Measurements from ENCODE around the gene SSBP3.
A peak's percentile ranks its signal among the peaks of the same experiment; 100 is the strongest.
"Not testable (repeated sequence)": the region's sequence is repeated elsewhere in the genome, so short reads cannot be mapped to it uniquely, and the experiment has no call there.

Gene SSBP3

DNA sequence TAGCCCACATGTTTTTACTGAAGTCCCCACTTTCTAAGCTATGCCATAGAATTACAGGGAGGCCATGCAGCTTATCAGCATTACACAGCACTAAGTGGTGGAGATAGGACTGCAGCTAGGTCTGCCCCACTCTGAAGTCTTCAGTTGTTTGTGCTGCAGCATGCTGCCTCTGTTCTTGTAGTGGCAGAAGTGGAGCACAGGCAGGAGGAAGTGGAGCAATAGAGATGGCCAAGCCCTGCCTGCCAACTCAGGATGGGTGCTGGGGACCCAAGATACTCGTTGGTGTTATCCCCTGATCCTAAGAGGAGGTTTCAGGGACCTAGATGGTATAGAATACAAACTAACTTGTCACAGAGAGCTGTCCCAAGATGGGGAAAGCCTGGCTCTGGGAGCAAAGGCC is 193.3 kb downstream of the SSBP3 start:
- peaks cover 2% of the 10 kb centered on the region for H3K4me1 Mint-ChIP-seq (ENCODE audit: low read depth)
- H3K4me3 Mint-ChIP-seq: no peak overlapping the region
- peak overlapping the region; percentile 50 for H3K27ac Mint-ChIP-seq
- DNase-seq: no peak
- no peaks in the 10 kb centered on the region for H3K27me3 Mint-ChIP-seq
- no peaks in the 10 kb centered on the region for H3K9me3 Mint-ChIP-seq
- H3K36me3 Mint-ChIP-seq (ENCODE audit: low read depth): peaks cover 98% of the 10 kb centered on the region

DNA sequence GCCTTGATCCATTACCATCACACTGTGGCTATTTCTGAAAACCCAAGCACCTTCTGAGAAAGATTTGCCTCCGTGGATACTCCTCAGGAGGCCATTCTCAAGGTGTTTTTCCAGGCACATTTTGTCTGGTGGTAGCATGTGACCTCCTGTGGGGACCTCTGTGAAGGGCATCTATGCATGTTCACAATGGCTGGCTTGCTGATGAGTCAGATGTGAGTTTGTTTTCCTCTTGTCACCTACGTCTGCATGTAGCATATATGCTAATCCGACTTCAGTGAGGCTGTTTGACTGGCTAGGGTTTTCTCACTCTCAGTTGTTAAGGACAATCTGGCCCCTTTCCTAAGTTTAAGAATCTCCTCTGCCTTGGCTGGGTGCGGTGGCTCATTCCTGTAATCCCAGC is 198.3 kb downstream of the SSBP3 start:
- peak overlapping the region; percentile 28 for H3K27ac Mint-ChIP-seq
- H3K36me3 Mint-ChIP-seq (ENCODE audit: low read depth): peaks cover 91% of the 10 kb centered on the region
- H3K4me3 Mint-ChIP-seq, H3K27me3 Mint-ChIP-seq, DNase-seq, H3K9me3 Mint-ChIP-seq: not testable (repeated sequence)
- H3K4me1 Mint-ChIP-seq (ENCODE audit: low read depth): peaks cover 10% of the 10 kb centered on the region

DNA sequence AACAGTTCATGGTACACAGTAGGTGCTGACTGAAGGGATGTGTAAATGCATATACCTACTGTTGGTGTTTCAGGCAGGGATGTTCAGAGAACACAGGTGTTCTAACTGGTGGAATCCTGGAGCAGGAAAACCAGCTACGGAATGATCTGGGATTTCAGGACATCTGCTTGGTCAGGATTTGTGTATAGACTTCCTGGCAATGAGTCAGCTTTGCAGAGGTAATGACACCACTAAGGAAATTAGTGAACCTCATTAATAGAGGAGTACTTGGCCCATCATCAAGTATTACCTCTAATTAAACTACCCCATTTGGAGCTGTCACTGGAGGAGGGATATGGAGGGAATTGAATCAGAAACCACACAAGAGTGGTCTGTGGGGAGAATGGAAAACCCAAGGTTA is 198.9 kb downstream of the SSBP3 start:
- peak overlapping the region; percentile 42 for H3K27ac Mint-ChIP-seq
- H3K4me3 Mint-ChIP-seq: no peak overlapping the region
- H3K9me3 Mint-ChIP-seq: no peaks in the 10 kb centered on the region
- no peak for DNase-seq
- H3K4me1 Mint-ChIP-seq (ENCODE audit: low read depth): peaks cover 16% of the 10 kb centered on the region
- H3K27me3 Mint-ChIP-seq: no peaks in the 10 kb centered on the region
- peaks cover 91% of the 10 kb centered on the region for H3K36me3 Mint-ChIP-seq (ENCODE audit: low read depth)

DNA sequence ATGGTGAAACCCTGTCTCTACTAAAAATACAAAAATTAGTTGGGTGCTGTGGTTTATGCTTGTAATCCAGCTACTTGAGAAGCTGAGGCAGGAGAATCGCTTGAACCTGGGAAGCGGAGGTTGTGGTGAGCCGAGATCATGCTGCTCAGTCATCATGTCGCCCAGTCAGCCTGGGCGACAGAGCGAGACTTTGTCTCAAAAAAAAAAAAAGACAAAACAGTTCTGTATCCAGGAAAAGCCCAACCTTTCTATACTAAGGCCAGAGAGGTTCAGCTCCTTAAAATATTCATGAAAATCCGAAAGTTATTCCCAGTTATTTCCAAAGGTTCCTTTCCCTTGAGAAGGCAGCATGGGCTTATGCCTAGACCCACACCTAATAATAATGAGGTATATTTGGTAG is 202.0 kb downstream of the SSBP3 start:
- H3K4me1 Mint-ChIP-seq (ENCODE audit: low read depth): peaks cover 37% of the 10 kb centered on the region
- H3K27me3 Mint-ChIP-seq: no peaks in the 10 kb centered on the region
- no peaks in the 10 kb centered on the region for H3K9me3 Mint-ChIP-seq

DNA sequence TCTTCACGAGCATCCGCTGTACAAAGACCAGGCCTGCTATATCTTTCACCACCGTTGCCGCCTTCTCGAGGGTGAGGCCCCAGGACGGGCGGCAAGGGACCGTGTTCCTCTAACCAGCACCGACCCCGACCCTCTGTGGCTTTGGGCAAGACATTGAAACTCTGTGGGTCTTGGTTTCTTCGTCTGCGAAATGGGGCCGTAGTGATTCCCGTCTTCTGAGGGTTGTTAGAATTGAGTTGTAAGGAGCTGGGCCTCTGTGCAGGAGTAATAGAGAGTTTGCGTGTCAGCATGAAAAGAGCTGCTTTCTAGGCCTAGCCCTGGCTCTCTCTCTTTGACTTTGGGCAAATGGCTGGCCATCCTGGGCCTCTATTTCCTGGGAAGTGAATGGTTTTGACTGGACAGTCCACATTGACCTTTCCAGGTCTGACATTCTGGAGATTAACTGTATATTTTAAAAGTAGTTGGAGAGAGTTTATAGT is 205.6 kb downstream of the SSBP3 start:
- DNase-seq: no peak
- peak overlapping the region; percentile 96 for H3K4me3 Mint-ChIP-seq
- H3K27me3 Mint-ChIP-seq: no peaks in the 10 kb centered on the region
- H3K4me1 Mint-ChIP-seq (ENCODE audit: low read depth): peaks cover 38% of the 10 kb centered on the region
- no peaks in the 10 kb centered on the region for H3K9me3 Mint-ChIP-seq
- peaks cover 56% of the 10 kb centered on the region for H3K36me3 Mint-ChIP-seq (ENCODE audit: low read depth)
- H3K27ac Mint-ChIP-seq: peak overlapping the region; percentile 92

More for the DNA sequence above, 202.0 kb downstream of the SSBP3 start:
- Mint-ChIP-seq H3K27ac (no peak overlapping the region), H3K4me3 (no peak overlapping the region), H3K36me3 (ENCODE audit: low read depth) (peaks cover 85% of the 10 kb centered on the region)
- DNase-seq: no peak

DNA sequence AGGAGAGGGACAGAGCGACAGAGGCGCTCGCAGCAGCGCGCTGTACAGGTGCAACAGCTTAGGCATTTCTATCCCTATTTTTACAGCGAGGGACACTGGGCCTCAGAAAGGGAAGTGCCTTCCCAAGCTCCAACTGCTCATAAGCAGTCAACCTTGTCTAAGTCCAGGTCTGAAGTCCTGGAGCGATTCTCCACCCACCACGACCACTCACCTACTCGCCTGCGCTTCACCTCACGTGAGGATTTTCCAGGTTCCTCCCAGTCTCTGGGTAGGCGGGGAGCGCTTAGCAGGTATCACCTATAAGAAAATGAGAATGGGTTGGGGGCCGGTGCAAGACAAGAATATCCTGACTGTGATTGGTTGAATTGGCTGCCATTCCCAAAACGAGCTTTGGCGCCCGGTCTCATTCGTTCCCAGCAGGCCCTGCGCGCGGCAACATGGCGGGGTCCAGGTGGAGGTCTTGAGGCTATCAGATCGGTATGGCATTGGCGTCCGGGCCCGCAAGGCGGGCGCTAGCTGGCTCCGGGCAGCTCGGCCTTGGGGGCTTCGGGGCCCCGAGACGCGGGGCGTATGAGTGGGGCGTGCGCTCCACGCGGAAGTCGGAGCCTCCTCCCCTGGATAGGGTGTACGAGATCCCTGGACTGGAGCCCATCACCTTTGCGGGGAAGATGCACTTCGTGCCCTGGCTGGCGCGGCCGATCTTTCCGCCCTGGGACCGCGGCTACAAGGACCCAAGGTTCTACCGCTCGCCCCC is 206.3 kb downstream of the SSBP3 start, which contains the start of the genes CYB5RL and MRPL37:
Gene CYB5RL, minus strand, starts transcription at position 266 of the 754 bp plus-strand sequence. CDS start 4,414 bp downstream, outside the sequence.
Gene MRPL37, plus strand, starts transcription at position 403 of the 754 bp plus-strand sequence. Its CDS starts 77 bp downstream, at position 480.
- Mint-ChIP-seq H3K27ac (peak within 1 kb of the TSS; percentile 92), H3K36me3 (ENCODE audit: low read depth) (peaks cover 54% of the 10 kb centered on the region), H3K4me1 (ENCODE audit: low read depth) (peaks cover 37% of the 10 kb centered on the region), H3K4me3 (peak within 1 kb of the TSS; percentile 96), H3K9me3 (no peaks in the 10 kb centered on the region), H3K27me3 (no peaks in the 10 kb centered on the region)
- DNase-seq: peak; percentile 90

DNA sequence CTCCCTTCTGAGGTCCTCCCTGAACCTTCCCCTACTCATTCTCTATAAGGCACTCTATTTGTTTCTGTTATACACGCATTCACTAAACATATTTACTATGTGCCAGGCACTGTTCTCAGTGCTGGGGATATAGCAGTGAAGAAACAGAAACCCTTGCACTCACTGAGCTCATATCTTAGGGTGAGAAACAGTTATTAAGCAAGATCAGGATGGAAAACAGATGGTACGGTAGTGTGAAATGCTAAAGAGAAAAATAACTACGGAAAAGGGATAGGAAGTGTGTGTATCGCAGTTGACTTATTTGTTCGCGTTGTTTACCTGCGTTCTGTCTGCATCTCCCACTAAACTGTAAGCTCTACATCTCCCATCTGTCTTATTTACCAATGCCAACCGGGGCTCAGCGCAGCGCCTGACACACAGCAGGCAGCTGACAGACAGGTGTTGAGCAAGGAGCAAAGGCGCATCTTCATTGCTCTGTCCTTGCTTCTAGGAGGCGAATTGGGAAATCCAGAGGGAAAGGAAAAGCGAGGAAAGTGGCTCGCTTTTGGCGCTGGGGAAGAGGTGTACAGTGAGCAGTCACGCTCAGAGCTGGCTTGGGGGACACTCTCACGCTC is 206.9 kb downstream of the SSBP3 start:
- peak overlapping the region; percentile 92 for H3K27ac Mint-ChIP-seq
- H3K4me1 Mint-ChIP-seq (ENCODE audit: low read depth): peaks cover 35% of the 10 kb centered on the region
- no peaks in the 10 kb centered on the region for H3K9me3 Mint-ChIP-seq
- H3K4me3 Mint-ChIP-seq: peak overlapping the region; percentile 96
- no peak for DNase-seq
- H3K36me3 Mint-ChIP-seq (ENCODE audit: low read depth): peaks cover 53% of the 10 kb centered on the region
- no peaks in the 10 kb centered on the region for H3K27me3 Mint-ChIP-seq

DNA sequence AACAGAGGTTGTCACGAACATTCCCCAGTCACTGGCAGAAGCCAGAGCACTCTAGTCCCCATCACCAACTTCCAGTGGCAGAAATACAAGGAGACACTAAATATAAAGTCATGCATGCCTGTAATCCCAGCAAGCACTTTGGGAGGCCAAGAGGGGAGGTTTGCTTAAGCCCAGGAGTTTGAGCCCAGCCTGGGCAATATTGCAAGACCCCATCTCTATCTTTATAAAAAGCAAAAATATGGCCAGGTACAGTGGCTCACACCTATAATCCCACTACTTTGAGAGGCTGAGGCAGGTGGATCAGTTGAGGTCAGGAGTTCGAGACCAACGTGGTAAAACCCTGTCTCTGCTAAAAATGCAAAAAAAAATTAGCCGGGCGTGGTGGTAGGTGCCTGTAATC is 212.7 kb downstream of the SSBP3 start:
- peaks cover 58% of the 10 kb centered on the region for H3K36me3 Mint-ChIP-seq (ENCODE audit: low read depth)
- no peak overlapping the region for H3K27ac Mint-ChIP-seq
- no peak overlapping the region for H3K4me3 Mint-ChIP-seq

DNA sequence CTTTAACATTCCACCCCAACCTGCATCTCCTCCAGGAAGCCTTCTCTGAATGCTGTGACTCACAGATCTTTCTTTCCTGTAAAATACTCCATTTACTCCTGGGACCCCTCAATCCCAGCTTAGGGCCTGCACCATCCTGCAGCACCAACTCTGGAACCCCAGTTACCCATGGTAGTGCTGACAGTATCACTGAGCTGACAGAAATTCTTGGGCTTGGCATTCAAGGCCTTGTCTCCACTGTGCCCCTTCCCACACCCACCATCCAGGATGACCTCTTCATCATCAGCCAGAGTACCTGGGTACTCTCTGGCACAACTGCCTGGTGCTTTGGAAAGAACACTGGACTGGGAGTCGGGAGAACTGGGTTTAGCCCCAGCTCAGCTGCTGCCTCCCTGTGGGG is 214.7 kb downstream of the SSBP3 start:
- Mint-ChIP-seq H3K9me3 (no peaks in the 10 kb centered on the region), H3K36me3 (ENCODE audit: low read depth) (peaks cover 75% of the 10 kb centered on the region), H3K27me3 (no peaks in the 10 kb centered on the region), H3K4me1 (ENCODE audit: low read depth) (no peaks in the 10 kb centered on the region), H3K27ac (no peak overlapping the region), H3K4me3 (no peak overlapping the region)
- no peak for DNase-seq

More for the DNA sequence above, 212.7 kb downstream of the SSBP3 start:
- no peak for DNase-seq
- Mint-ChIP-seq H3K4me1 (ENCODE audit: low read depth) (no peaks in the 10 kb centered on the region), H3K27me3 (no peaks in the 10 kb centered on the region), H3K9me3 (no peaks in the 10 kb centered on the region)

DNA sequence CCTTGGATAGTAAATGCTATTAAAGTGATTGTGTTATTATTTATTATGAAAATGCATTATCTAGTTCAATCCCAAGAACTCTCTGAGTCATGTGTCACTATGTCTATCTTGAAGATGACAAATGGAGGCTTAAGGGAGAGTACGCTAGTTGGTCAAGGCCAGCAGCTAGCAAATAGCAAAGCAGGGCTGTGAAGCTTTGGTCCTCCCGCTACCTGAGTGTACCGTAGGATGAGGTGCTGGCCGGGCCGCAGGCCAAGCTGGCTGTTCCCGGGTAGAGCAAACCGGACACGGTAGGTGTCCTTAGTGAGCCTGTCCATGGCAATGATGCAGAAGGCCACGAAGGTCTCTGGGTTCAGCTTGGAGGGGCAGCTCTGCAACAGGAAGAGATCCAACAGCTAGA is 215.7 kb downstream of the SSBP3 start:
- no peaks in the 10 kb centered on the region for H3K27me3 Mint-ChIP-seq
- no peak overlapping the region for H3K27ac Mint-ChIP-seq
- peaks cover 83% of the 10 kb centered on the region for H3K36me3 Mint-ChIP-seq (ENCODE audit: low read depth)
- H3K9me3 Mint-ChIP-seq: no peaks in the 10 kb centered on the region
- H3K4me3 Mint-ChIP-seq: no peak overlapping the region
- no peak for DNase-seq
- H3K4me1 Mint-ChIP-seq (ENCODE audit: low read depth): no peaks in the 10 kb centered on the region

DNA sequence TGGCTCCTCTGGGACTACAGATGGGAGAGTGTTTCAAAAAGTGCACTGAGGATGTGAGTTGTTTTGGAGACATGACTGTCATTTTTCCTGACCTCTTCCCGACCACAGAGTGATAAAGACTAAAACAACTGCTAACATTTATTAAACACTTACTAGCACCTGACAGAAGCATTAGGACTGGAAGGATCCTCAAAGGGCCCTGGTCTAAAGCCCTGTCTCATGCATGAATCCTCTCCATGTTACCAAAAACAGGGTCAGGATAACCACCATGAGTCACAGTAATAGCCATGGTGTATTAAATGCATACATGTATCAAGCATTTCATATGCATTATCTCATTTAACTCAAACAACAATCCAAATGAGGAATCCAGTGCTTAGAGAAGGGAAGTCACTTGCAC is 217.9 kb downstream of the SSBP3 start:
- Mint-ChIP-seq H3K27me3 (no peaks in the 10 kb centered on the region), H3K27ac (no peak overlapping the region), H3K9me3 (no peaks in the 10 kb centered on the region), H3K4me1 (ENCODE audit: low read depth) (no peaks in the 10 kb centered on the region), H3K4me3 (no peak overlapping the region), H3K36me3 (ENCODE audit: low read depth) (peaks cover 82% of the 10 kb centered on the region)
- no peak for DNase-seq

DNA sequence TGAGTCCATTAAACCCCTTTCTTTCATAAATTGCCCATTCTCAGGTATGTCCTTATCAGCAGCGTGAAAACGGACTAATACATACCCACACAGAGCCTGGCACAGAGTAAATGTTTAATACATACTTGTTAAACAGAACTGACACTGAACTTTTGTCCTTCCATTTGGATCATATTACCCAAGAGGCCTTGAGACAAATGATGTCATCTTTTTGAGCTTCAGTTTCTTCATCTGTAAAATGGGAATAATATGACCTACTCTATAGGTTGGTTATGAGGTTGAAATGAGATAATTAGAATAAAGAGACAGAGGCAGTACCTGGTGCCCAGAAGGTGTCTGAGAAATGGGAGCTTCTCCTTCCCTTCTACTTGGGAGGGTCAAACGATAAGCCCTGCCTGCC is 220.1 kb downstream of the SSBP3 start:
- Mint-ChIP-seq H3K4me1 (ENCODE audit: low read depth) (no peaks in the 10 kb centered on the region), H3K4me3 (no peak overlapping the region), H3K36me3 (ENCODE audit: low read depth) (peaks cover 71% of the 10 kb centered on the region), H3K27me3 (no peaks in the 10 kb centered on the region), H3K9me3 (no peaks in the 10 kb centered on the region), H3K27ac (no peak overlapping the region)
- DNase-seq: no peak

DNA sequence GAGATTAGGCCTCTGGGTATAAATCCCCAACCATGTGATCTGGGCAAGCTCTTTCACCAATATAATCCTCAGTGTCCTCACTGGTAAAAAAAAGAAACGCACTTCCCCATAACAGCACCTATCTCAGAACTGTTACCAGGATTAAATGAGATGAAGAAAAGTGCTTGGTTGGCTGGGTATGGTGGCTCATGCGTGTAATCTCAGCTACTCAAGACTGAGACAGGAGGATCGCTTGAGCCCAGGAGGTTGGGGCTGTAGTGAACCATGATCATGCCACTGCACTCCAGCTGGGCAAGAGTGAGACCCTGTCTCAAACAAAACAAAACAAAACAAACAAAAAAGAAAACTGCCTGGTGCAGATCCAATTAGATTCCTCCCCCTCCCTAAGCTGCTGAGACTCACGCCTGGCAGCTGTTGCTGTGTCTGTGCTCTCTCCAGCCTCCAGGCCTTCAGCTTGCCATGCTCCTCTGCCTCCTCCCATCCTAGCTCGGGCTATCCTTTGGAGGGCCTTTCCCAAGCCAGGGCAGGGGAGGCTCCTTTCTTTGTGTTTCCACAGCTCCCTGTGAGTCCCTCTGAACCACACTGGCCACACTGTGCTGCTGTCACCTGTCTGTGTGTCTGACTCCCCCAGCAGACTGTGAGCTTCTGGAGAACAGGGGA is 225.4 kb downstream of the SSBP3 start:
- Mint-ChIP-seq H3K27me3 (no peaks in the 10 kb centered on the region), H3K4me1 (ENCODE audit: low read depth) (no peaks in the 10 kb centered on the region), H3K27ac (no peak overlapping the region)

DNA sequence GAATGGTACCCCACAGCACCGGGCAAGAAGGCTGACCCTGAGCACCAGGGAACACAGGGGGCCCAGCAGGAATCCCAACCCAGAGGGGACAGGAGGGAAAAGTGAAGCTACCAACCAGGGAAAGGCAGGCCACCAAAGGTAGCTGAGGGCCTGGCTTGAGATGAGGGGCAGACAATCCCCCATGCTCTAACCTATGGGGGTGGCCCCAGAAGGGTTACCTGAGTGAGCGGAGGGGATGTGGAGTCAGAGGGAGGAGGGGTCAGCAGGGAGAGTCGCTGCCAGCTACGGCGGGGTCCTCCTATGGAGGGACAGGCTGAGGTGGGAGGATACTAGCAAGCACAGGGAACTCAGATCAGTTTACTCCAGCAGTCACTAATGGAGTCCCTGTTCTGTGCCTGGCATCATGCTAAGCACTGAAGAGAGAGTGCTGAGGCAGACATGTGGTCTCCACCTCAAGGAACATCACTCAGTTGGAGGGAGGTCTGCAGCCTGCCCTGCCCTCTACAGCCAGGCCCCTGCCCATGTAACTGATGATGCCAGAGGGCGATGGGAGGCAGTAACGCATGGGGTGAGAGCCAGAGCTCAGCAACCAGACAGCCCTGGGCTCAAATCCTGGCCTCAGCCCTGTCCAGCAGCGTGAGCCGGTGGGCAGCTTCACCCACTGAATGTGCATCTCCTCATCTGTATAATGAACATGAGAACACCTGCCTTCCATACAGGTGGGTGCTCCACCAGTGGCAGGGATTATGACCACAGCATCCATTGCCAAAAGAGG is 227.7 kb downstream of the SSBP3 start:
- Mint-ChIP-seq H3K9me3 (no peaks in the 10 kb centered on the region), H3K4me3 (no peak overlapping the region), H3K36me3 (ENCODE audit: low read depth) (peaks cover 48% of the 10 kb centered on the region), H3K27ac (no peak overlapping the region), H3K27me3 (no peaks in the 10 kb centered on the region), H3K4me1 (ENCODE audit: low read depth) (no peaks in the 10 kb centered on the region)
- no peak for DNase-seq

More for the DNA sequence above, 225.4 kb downstream of the SSBP3 start:
- Mint-ChIP-seq H3K4me3 (no peak overlapping the region), H3K36me3 (ENCODE audit: low read depth) (peaks cover 57% of the 10 kb centered on the region), H3K9me3 (no peaks in the 10 kb centered on the region)
- no peak for DNase-seq

Measured in activated T-cell treated with anti-CD3 and anti-CD28 coated beads, Interleukin-2, amount 50 U/mL, for 24 hours (primary cell).